GM21528 (cell line): Measurements from ENCODE around the gene PLEKHB2.
"Not testable (repeated sequence)": the region's sequence is repeated elsewhere in the genome, so short reads cannot be mapped to it uniquely, and the experiment has no call there.

ENCODE experiments used
- ATAC-seq: cut with Tn5 transposase; IDR thresholded peaks from one replicate; pipeline ENCODE4 v1.9.1; 2021; ENCODE audit warnings: mild to moderate bottlenecking, moderate library complexity; ENCODE audit not compliant: unreplicated experiment, low FRiP score

The PLEKHB2 gene

DNA sequence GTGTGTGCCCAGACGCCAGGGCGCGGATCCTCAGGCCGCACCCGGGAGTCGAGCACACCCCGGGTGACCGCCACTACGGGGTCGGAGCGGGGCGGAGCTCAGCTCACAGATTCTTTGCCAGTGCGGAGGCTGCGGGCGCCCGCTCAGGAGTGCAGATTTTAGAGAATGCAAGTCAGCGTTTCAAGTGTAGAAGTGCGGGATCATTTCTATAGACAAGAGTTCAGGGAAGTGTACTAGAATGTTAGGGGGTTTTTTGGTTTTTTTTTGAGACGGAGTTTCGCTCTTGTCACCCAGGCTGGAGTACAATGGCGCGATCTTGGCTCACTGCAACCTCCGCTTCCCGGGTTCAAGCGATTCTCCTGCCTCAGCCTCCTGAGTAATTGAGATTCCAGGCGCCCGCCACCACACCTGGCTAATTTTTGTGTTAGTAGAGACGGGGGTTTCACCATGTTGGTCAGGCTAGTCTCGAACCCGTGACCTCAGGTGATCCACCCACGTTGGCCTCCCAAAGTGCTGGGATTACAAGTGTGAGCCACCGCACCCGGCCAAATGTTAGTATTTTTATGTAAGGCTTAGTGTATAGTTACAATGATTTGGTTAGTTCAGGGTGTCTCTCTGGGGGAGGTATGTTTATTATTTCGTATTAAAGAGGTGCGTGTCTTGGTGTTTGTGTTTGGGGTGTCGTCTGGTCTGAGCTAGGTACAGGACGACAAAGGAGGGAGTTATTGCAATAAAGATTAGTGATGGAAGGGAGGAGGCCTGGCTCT lies 11.3 kb upstream of the PLEKHB2 start:
- ATAC-seq: peak; percentile 72

DNA sequence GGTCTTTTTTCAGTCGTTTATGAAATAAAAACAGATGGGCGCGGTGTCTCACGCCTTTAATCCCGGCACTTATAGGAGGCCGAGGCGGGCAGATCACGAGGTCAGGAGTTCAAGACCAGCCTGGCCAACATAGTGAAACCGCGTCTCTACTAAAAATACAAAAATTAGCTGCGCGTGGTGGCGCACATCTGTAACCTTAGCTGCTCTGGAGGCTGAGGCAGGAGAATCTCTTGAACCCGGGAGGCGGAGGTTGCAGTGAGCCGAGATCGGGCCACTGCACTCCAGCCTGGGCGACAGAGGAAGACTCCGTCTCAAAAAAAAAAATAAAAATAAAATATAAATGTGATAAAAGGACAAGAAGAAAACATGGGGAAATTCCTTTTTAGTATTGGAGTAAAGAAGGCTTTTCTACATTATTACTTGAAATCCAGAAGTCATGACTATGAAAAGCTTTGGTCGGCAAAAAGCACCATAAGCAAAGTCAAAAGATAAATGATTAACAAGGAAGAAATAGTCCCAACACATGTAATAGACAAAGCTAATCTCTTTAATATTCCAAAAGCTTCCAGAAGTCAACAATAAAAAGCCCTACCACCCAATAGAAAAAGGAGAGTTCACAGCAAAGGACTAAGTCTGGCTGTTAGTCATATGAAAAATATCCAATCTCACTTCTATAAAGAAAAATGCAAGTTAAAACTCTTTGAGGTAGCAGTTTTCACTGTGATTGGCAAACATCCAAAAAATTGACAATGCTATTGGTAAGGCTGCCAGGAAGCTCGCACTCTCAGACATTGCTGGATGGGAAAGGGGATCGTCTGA lies 10.5 kb upstream of the PLEKHB2 start:
- ATAC-seq: no peak

DNA sequence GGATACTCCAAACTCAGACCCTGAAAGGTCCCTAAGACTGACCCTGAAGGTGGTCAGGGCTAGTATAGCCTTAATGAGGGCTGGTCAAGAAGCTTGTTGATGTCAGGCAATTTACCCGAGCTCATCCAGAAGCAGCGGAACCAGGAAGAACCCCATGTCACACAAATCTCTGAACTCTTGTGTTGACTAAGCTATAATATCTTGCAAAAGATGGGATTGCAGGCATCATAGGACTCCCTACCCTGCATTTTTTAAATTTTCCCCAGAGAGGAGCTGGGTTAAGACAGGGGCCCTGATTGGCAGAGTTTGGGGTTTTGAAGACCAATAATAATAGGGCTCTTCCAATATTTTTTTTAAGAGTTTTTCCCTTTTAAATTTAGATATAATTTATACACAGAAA lies 2.0 kb upstream of the PLEKHB2 start:
- ATAC-seq: no peak

DNA sequence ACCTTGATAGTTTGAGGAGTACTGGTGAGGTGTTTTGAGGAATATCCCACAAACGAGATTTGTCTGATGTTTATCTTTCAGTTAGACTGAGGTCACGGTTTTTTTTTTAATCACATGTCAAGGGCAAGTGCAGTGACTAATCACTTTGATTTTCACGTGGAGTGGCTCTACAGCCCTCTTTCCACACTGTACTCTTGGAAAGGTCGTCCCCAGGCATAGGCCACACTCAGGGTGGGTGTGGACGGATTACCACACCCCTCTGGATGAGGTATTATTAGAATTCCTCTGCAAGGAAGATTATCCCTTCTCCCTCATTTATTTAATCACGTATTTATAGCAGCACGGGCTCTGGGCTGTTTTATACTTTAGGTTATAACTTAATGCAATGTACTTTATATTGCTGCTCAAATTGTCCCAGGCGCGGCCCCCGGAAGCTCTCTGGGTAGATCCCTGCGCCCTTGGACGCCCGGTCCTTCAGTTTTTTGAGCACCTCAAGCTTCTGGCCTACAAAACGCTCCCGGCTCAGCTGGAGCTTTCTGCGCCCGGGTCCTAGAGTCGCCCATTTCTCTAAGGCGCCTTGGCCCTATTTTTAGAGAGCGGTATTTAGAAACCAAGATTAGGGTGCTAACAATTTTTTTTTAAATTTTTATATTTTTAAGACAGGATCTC lies 515 bp upstream of the PLEKHB2 start:
- peak; percentile 66 for ATAC-seq

GRCh38 chr2:131105950-131106801 lies 1.0 kb downstream of the PLEKHB2 start:
- peak; percentile 55 for ATAC-seq

- no peak for ATAC-seq
Observed at GRCh38 chr2:131112529-131112928, 7.4 kb downstream of the PLEKHB2 start.

GRCh38 chr2:131113566-131114227 lies 8.6 kb downstream of the PLEKHB2 start:
- ATAC-seq: no peak

DNA sequence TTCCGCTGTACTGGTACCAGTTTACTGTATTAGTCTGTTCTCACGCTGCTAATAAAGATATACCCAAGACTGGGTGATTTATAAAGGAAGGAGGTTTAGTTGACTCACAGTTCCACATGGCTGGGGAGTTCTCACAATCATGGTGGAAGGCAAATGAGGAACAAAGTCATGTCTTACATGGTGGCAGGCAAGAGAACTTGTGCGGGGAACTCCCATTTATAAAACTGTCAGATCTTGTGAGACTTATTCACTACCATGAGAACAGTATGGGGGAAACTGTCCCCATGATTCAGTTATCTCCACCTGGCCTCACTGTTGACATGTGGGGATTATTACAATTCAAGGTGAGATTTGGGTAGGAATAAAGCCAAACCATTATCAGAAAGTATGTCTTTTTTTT lies 9.8 kb downstream of the PLEKHB2 start:
- not testable (repeated sequence) for ATAC-seq

DNA sequence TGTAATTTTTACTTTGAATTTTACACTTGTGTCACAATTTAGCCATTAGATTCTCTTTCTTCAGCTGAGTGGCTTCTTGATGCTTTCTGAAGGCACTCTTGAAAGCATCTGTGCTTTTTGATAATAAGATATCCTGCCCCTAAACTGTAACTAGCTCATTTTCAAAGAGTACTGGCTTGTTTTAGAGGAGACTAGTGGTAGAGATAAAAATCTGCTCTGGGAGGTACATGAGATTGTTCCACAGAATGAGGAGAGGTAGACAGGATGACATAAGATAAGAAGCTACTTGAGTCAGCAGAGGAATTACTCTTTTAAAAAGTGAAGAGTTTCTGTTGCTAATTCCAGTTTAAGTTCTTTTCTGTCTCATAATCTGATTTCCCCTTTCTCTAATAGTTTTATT lies 10.6 kb downstream of the PLEKHB2 start:
- no peak for ATAC-seq

DNA sequence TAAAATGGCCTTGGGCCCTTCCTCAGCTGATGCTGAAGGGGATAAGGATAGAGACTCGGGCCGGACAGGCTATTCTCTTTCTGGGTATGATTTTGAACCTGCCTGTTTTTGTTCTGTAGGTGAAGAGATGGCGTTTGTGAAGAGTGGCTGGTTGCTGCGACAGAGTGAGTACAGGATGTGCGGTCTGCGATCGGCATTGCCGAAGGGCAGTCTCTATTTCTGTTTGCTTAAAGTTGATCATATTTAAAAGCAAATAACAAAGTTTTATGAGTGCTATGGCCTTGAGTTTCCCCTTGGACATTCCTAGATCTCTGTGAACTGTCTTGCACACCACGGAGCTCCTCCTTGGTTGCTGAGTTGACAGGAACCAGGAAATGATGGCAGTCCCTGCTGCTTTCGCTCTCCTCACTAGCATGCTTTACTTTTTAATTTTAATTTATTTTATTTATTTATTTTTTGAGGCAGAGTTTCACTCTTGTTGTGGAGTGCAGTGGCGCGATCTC lies 15.7 kb downstream of the PLEKHB2 start:
- ATAC-seq: no peak

DNA sequence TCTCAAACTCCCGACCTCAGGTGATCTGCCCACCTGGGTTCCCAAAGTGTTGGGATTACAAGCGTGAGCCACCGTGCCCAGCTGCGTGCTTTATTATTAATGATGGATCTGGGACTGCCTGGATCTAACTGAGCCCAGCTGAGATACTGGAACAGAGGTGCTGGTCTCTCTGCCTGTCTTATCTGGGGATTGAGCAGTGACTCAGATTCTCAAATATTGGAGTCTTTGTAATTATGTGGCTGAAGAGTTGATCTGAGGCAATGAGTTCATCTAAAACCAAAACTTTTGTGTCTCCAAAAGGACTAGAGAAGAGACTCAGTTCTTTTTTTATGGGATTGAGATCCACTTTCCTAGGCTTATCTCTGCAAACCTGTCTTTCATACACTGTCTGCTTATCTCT lies 16.3 kb downstream of the PLEKHB2 start:
- no peak for ATAC-seq

GRCh38 chr2:131122496-131122895 lies 17.4 kb downstream of the PLEKHB2 start:
- ATAC-seq: no peak

DNA sequence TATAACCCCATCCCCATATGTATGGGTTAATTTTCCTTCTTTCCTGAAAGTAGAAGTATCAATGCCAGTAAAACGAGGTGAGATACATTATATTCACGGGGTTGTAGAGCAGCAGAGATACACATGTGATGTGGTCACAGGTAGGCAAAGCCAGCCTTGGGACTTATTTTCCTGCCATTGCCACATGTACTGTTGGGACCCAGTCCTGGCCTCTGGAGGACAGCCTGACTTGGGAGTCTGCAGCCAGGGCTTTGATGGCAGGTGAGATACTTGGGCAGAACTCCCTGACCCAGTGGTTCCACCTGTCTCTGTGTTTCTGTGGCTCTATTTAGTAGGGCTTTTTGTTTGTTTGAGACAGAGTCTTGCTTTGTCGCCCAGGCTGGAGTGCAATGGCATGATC lies 18.1 kb downstream of the PLEKHB2 start:
- ATAC-seq: no peak

DNA sequence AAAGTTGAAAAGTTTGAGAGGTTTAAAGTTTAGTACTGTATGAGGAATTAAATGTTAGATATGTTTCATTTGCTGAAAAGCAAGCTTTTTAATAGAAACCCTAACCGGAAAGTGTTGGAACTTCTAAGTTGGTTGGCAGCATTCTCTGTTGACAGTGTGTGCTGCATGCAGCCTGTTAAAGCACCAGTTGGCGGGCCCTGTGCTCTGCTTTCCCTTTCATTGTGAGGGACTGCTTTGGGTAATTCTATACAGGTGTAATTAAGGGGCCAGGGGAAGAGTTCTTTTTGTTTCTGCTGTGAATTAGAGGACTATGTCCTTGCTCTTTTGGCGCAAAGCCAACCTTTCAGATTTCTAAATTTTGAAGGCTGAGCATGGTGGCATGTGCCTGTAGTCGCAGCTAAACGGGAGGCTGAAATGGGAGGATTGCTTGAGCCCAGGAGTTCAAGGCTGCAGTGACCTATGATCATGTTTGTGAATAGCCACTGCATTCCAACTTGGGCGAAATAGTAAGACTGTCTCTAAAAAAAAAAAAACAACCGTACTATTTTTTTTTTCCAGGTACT lies 20.1 kb downstream of the PLEKHB2 start:
- ATAC-seq: no peak

GRCh38 chr2:131126436-131126835 lies 21.3 kb downstream of the PLEKHB2 start:
- no peak for ATAC-seq

GRCh38 chr2:131127076-131127475 lies 21.9 kb downstream of the PLEKHB2 start:
- no peak for ATAC-seq

GRCh38 chr2:131127981-131128380 lies 22.8 kb downstream of the PLEKHB2 start:
- ATAC-seq: no peak

DNA sequence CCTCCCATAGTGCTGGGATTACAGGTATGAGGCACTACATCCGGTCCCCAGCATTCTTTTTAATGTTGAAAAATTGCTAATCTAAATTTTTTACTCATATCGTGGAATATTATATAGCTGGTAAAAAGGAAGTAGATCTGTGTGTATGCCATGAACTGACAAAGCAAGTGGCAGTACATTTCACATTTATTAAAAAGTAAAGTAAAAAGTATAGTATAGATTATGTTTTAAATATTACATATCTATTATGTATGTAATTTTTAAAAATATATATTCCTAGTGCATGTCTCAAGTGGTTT lies 25.1 kb downstream of the PLEKHB2 start:
- ATAC-seq: no peak

GRCh38 chr2:131132729-131133128 lies 27.6 kb downstream of the PLEKHB2 start:
- ATAC-seq: no peak

DNA sequence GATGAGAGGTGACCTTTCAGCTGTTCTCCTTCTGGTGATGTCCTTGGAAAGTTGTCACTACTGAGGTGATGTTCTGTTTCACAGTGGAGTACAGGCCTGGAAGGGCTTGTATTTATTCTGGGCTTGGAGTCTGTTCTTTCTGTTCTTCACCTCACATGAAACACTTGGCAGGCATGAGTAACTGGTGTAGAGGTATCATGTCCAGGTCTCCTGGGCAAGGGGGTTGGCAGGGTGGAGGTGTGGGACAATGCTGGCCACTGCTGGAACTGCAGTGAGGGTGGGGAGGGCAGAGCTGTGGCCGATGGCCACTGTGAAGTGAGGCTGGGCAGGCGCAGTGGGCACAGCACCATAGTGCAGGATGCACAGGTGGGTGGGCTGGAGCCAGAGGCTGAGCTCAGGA lies 35.4 kb downstream of the PLEKHB2 start:
- ATAC-seq: no peak
